ENCODE data around the gene CD7. TPM values are rescaled to one million over a fixed set of nuclear protein-coding genes. Genes with fewer than 3 reads are reported as not detected.
A peak's percentile ranks its signal among the peaks of the same experiment; 100 is the strongest.

CD7 gene
- total RNA-seq, 3 donors from 2014 or later = 10.0 to 12.8 (median 12.3) TPM

DNA sequence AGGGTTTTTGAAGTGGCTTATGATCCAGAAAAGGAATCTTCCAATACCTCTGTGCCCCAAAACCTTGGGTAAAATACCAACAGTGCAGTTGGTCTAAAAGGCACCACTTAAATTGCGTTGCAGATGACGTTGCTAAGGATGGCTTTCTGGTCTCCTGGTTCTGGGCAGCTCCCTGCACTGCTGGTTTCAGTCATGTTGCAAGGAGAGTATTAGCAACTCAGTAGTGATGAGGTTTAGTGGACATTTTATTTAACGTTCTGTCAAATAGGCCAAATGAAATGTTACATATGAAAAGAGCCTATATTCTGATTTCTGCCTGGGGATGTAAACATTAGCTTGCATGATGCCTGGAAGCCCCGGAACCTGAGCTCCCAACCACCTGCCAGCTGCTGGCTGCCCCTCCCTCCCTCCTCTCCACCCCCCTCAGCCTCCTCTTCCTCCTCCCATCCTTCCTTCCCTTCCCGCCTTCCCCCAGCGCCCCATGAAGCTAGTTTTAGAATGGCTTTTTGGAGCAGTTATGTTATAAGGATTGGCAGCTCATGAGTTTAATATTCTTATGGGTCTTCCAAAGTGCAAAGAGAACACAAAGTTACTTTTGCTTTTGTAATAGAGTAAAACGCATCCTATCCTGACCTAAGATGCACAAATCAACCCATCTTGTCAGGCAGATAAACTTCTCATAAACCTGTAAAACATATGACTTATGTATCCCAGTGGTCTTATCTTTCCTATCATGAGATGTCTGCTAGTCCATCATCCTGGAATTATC lies 20.7 kb downstream of the CD7 start:
- DNase-seq (peak in 2 of 3 donors; percentile 38 to 74), ATAC-seq (no peak)
- Histone ChIP-seq H3K4me3 (no peak overlapping the region), H3K4me1 (ENCODE audit: low read depth) (peaks cover 55% of the 10 kb centered on the region), H3K9me3 (no peaks in the 10 kb centered on the region), H3K36me3 (ENCODE audit: low read depth) (no peaks in the 10 kb centered on the region)
- intact Hi-C loops (cut with DNase I, micrococcal nuclease) = no loop called here
- TF ChIP-seq CTCF (IDR thresholded peaks at IDR 0.05) = no peak

- peak; percentile 1 for ATAC-seq
- TF ChIP-seq CTCF (IDR thresholded peaks at IDR 0.05) = no peak
- DNase-seq = no peak
- no peak overlapping the region for H3K4me3 ChIP-seq
- peaks cover 49% of the 10 kb centered on the region for H3K4me1 ChIP-seq (ENCODE audit: low read depth)
- intact Hi-C loops (cut with DNase I, micrococcal nuclease) = no loop called here
- no peaks in the 10 kb centered on the region for H3K9me3 ChIP-seq
- H3K36me3 ChIP-seq (ENCODE audit: low read depth) = no peaks in the 10 kb centered on the region
Observed at GRCh38 chr17:82295472-82295814, 22.0 kb downstream of the CD7 start.

DNA sequence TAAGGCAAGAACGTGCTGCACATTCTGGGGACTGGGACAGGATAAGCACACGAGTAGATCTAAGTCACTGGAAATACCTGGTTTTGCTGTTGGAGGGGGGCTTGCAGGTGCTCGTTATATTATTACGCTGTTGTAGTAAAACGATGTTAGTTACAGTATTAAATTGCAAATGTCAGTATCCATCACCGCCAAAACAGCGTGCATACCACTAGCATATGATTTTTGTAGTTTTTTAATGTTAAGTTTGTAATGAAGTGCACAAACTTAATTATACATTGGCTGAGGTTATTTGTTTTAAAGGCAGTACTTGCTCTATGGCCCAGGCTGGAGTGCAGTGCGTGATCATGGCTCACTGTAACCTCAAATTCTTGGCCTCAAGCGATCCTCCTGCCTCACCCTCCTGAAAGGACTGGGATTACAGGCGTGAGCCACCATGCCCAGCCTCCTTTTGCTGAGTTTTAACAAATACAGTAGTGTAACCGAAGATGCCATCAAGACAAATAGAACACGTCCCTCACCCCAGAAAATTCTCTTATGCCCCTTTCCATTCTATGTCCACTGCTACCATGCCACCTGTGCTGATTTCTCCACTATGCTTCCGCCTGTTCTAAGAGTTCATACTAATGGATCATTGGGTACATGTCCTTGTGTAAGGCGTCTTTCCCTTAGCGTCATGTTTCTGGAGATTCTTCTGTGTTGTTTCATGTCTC lies 23.2 kb downstream of the CD7 start:
- no peak for TF ChIP-seq CTCF (IDR thresholded peaks at IDR 0.05)
- ATAC-seq (no peak), DNase-seq (peak in 1 of 3 donors; percentile 32)
- intact Hi-C loops (cut with DNase I, micrococcal nuclease) = no loop called here
- Histone ChIP-seq H3K4me1 (ENCODE audit: low read depth) (peaks cover 49% of the 10 kb centered on the region), H3K9me3 (no peaks in the 10 kb centered on the region), H3K36me3 (ENCODE audit: low read depth) (no peaks in the 10 kb centered on the region), H3K4me3 (no peak overlapping the region)

DNA sequence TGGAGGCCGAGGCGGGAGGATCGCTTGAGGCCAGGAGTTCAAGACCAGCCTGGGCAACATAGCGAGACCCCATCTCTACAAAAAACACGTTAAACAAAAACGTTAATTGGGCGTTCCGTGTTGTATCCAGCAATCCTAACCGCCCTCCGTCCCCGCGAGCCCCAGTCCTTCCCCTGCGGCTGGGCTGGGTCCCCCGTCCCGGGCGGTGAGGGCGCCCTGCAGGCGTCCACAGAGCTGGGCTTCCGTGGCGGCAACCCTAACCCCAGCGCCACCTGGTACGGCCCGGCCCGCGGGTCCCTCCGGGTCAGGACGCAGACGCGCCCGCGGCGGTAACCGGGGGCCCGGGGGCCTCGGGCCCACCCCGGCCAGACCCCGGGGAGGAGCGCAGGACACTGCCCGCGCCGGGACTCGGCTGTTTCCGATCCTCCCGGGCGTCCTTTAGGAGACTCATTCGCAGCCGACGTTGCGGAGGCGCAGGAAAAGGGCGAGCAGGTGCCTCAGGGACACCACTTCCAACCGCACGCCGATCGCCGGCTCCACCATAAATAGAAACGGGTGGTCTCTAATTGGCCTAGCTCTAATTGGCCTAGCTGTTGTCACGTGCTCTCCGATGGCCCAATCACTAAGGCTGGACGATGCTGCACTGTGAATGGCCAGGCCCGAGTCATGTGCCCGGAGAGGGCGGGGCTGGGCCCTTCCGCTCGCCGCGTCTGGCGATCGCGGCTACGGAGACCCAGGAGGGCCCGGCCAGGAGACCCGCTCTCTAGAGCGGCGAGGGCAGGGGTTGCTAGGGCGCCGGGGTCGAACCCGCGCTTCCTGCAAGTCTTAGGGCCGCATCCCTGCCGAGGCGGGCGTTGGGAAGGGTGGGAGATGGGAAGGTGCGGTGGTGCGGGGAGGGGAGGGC lies 24.9 kb downstream of the CD7 start:
- intact Hi-C loops (cut with DNase I, micrococcal nuclease) = no loop called here
- no peak for TF ChIP-seq CTCF (IDR thresholded peaks at IDR 0.05)
- no peaks in the 10 kb centered on the region for H3K36me3 ChIP-seq (ENCODE audit: low read depth)
- H3K4me3 ChIP-seq = peak overlapping the region; percentile 85
- DNase-seq (peak; percentile 95 to 98 (median 96)), ATAC-seq (peak; percentile 80)
- H3K4me1 ChIP-seq (ENCODE audit: low read depth) = peaks cover 40% of the 10 kb centered on the region
- no peaks in the 10 kb centered on the region for H3K9me3 ChIP-seq

- peaks cover 41% of the 10 kb centered on the region for H3K4me1 ChIP-seq (ENCODE audit: low read depth)
- no peak for TF ChIP-seq CTCF (IDR thresholded peaks at IDR 0.05)
- no peak for ATAC-seq
Observed at GRCh38 chr17:82291582-82292250, 25.7 kb downstream of the CD7 start.

More at GRCh38 chr17:82291582-82292250, 25.7 kb downstream of the CD7 start:
- Histone ChIP-seq H3K4me3 (no peak overlapping the region), H3K9me3 (no peaks in the 10 kb centered on the region), H3K36me3 (ENCODE audit: low read depth) (no peaks in the 10 kb centered on the region)
- peak in 1 of 3 donors; percentile 47 for DNase-seq
- intact Hi-C loops (cut with DNase I, micrococcal nuclease) = no loop called here

Data from mucosa of descending colon (tissue), 3 donors.